H1 (cell line): Measurements from ENCODE around the gene FRMD3. TPM values are rescaled to one million over a fixed set of nuclear protein-coding genes. Genes with fewer than 3 reads are reported as not detected.

ENCODE experiments used
- HDAC6 ChIP-seq: IDR thresholded peaks from one replicate; pipeline ENCODE4 v1.7.1; 2012; ENCODE audit warnings: low read depth, mild to moderate bottlenecking, inconsistent platforms, low read length, moderate library complexity
- PHF8 ChIP-seq: fragments of 200-600 bp; sonication (generic); conservative IDR thresholded peaks from 2 replicates; pipeline ENCODE4 v1.7.1; 2012; ENCODE audit warnings: low read depth, mild to moderate bottlenecking, inconsistent platforms, low read length, moderate library complexity
- SP4 ChIP-seq: IDR thresholded peaks from 2 replicates; pipeline ENCODE4 v1.6.1; 2012; ENCODE audit warnings: low read length, inconsistent platforms
- polyA plus RNA-seq, 7 experiments: library from polyadenylated mRNA; depleted of rRNA in 3 of 7; stranded (reverse) in 5 of 7; unstranded in 2 of 7; fragments of >200 nt in 5 of 7; fragments of 200-250 nt in 2 of 7; gene quantifications; 1 replicate in 5 of 7; 2 replicates in 1 of 7; 4 replicates in 1 of 7; pipeline versions ENCODE4 v1.2.1 to v1.2.3, GENCODE V29; 2011 to 2013; ENCODE audit warnings: missing spikeins in 2 of 7, mixed read lengths in 2 of 7
- total RNA-seq: library from RNA; stranded (reverse); fragmentation: NEBNext Ultra II Directional; extraction: Animal tissue kit (Norgen Biotek cat#: 25700); gene quantifications from 2 replicates; pipeline ENCODE4 v1.2.1, GENCODE V29; 2021

FRMD3 gene
- total and polyA plus RNA-seq, 2 of the 8 experiments (the other 6 are each of a cell fraction or from before 2014, with no cell fraction given): 0.15 to 1.4 TPM

GRCh38 chr9:83554278-83554677 lies 16.1 kb upstream of the FRMD3 start (continued):
- TF ChIP-seq PHF8 (no peak), SP4 (no peak), HDAC6 (no peak)
